Measurements from ENCODE around the gene SLC24A3.

DNA sequence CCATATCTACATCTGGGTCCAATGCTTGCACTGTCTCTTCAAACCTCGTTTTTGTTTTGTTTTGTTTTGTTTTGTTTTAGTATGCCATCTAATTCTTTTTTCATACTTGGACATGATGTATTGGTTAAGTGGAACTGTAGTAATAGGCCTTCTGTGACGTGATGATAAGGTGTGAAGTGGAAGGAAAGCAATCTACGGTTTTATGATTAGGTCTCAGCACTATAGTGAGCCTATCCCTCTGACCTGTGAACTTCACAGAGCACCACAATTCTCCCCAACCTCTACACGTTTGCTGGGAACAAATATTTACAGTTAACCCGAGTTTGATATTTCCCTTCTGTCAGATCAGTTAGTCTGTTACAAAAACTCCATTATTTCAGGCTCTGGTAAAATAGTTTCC, 19.1 kb upstream of the SLC24A3 start:
- no peak for TF ChIP-seq POLR2A (IDR thresholded peaks at IDR 0.05)
- TF ChIP-seq, protein P1, sequence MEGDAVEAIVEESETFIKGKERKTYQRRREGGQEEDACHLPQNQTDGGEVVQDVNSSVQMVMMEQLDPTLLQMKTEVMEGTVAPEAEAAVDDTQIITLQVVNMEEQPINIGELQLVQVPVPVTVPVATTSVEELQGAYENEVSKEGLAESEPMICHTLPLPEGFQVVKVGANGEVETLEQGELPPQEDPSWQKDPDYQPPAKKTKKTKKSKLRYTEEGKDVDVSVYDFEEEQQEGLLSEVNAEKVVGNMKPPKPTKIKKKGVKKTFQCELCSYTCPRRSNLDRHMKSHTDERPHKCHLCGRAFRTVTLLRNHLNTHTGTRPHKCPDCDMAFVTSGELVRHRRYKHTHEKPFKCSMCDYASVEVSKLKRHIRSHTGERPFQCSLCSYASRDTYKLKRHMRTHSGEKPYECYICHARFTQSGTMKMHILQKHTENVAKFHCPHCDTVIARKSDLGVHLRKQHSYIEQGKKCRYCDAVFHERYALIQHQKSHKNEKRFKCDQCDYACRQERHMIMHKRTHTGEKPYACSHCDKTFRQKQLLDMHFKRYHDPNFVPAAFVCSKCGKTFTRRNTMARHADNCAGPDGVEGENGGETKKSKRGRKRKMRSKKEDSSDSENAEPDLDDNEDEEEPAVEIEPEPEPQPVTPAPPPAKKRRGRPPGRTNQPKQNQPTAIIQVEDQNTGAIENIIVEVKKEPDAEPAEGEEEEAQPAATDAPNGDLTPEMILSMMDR (IDR thresholded peaks at IDR 0.05): no peak
